Activated CD8-positive, alpha-beta memory T cell treated with anti-CD3 and anti-CD28 coated beads, Interleukin-2, amount 10 ng/mL, durations not matched to agents 7 days and 5 days (primary cell): Measurements from ENCODE around the gene PMIS2. TPM values are rescaled to one million over a fixed set of nuclear protein-coding genes. Genes with fewer than 3 reads are reported as not detected.
"Not testable (repeated sequence)": the region's sequence is repeated elsewhere in the genome, so short reads cannot be mapped to it uniquely, and the experiment has no call there.

Experiments
- ATAC-seq: fragments of 150-1000 bp; cut with Tn5 transposase; one replicate; pipeline ENCODE4 v1.10.0; 2021; ENCODE audit warnings: moderate library complexity
- CTCF ChIA-PET: fragments of 350-600 bp; sonication (Branson Sonifier 250); formaldehyde crosslinking; loops from one replicate; lab custom pipeline; 2021; ENCODE audit warnings: antibody characterized with exemption; lab: Charles Lee
- DNase-seq: peaks from one replicate; pipeline ENCODE4 v3.0.0-alpha.2; 2020
- H3K27ac Mint-ChIP-seq: one replicate; pipeline ENCODE4 v1.8.0; 2021; ENCODE audit warnings: mild to moderate bottlenecking, mixed read lengths
- H3K27me3 Mint-ChIP-seq: one replicate; pipeline ENCODE4 v1.8.0; 2021; ENCODE audit warnings: mixed read lengths
- H3K36me3 Mint-ChIP-seq: one replicate; pipeline ENCODE4 v1.8.0; 2021; ENCODE audit warnings: mild to moderate bottlenecking, mixed read lengths
- H3K4me1 Mint-ChIP-seq: one replicate; pipeline ENCODE4 v1.8.0; 2021; ENCODE audit warnings: mixed read lengths
- H3K4me3 Mint-ChIP-seq: one replicate; pipeline ENCODE4 v1.8.0; 2021; ENCODE audit warnings: mild to moderate bottlenecking, moderate library complexity, mixed read lengths
- H3K9me3 Mint-ChIP-seq: one replicate; pipeline ENCODE4 v1.8.0; 2022; ENCODE audit warnings: low read depth, mixed read lengths
- total RNA-seq, 2 experiments: library from RNA; stranded (reverse); gene quantifications; one replicate each; pipeline ENCODE4 v1.2.3, GENCODE V29; 2021

Gene PMIS2
- total RNA-seq, 2 experiments from 2014 or later: not detected

- no peak overlapping the region for H3K27ac Mint-ChIP-seq
- no peak for DNase-seq
- no peaks in the 10 kb centered on the region for H3K4me1 Mint-ChIP-seq
- CTCF ChIA-PET: no interaction called here
- peaks cover 16% of the 10 kb centered on the region for H3K27me3 Mint-ChIP-seq
- no peak overlapping the region for H3K4me3 Mint-ChIP-seq
- ATAC-seq: no peak
- H3K36me3 Mint-ChIP-seq: no peaks in the 10 kb centered on the region
- H3K9me3 Mint-ChIP-seq: peaks cover 18% of the 10 kb centered on the region
These were observed 7.3 kb upstream of the PMIS2 start for GRCh38 chr19:35578707-35579106.

- CTCF ChIA-PET: no interaction called here
- no peaks in the 10 kb centered on the region for H3K4me1 Mint-ChIP-seq
- H3K36me3 Mint-ChIP-seq: no peaks in the 10 kb centered on the region
- peaks cover 19% of the 10 kb centered on the region for H3K27me3 Mint-ChIP-seq
- no peak overlapping the region for H3K4me3 Mint-ChIP-seq
- no peaks in the 10 kb centered on the region for H3K9me3 Mint-ChIP-seq
- no peak overlapping the region for H3K27ac Mint-ChIP-seq
- no peak for ATAC-seq
- DNase-seq: no peak
These were observed 3.2 kb upstream of the PMIS2 start for GRCh38 chr19:35582760-35583159.

- no peak overlapping the region for H3K4me3 Mint-ChIP-seq
- no peaks in the 10 kb centered on the region for H3K9me3 Mint-ChIP-seq
- no peak for ATAC-seq
- H3K4me1 Mint-ChIP-seq: no peaks in the 10 kb centered on the region
- no peak overlapping the region for H3K27ac Mint-ChIP-seq
- DNase-seq: no peak
- H3K36me3 Mint-ChIP-seq: no peaks in the 10 kb centered on the region
- H3K27me3 Mint-ChIP-seq: peaks cover 19% of the 10 kb centered on the region
- CTCF ChIA-PET: no interaction called here
These were observed 1.3 kb downstream of the PMIS2 start for GRCh38 chr19:35587321-35587720.

- Mint-ChIP-seq H3K27ac (no peak overlapping the region), H3K36me3 (no peaks in the 10 kb centered on the region), H3K4me1 (no peaks in the 10 kb centered on the region), H3K9me3 (no peaks in the 10 kb centered on the region), H3K4me3 (no peak overlapping the region), H3K27me3 (peaks cover 10% of the 10 kb centered on the region)
- CTCF ChIA-PET: interaction anchor here (0.6 to 2.6 kb wide), 2 partner anchors 33 to 81 kb away, joined by 3 to 21 read pairs; no protein-coding TSS in a partner anchor
- DNase-seq (no peak), ATAC-seq (no peak)
These were observed 4.9 kb downstream of the PMIS2 start for GRCh38 chr19:35590875-35591274.

- Mint-ChIP-seq H3K27me3 (peaks cover 5% of the 10 kb centered on the region), H3K4me1 (peaks cover 7% of the 10 kb centered on the region), H3K4me3 (no peak overlapping the region), H3K27ac (no peak overlapping the region), H3K36me3 (no peaks in the 10 kb centered on the region), H3K9me3 (no peaks in the 10 kb centered on the region)
- no peak for DNase-seq
- CTCF ChIA-PET: interaction anchor here (0.7 to 2.6 kb wide), 8 partner anchors 14 to 90 kb away, joined by 3 to 21 read pairs (median 4); no protein-coding TSS in a partner anchor
- no peak for ATAC-seq
These were observed 6.3 kb downstream of the PMIS2 start for GRCh38 chr19:35592226-35592625.

GRCh38 chr19:35595026-35595425 lies 9.1 kb downstream of the PMIS2 start:
- DNase-seq, H3K4me3 Mint-ChIP-seq, H3K27ac Mint-ChIP-seq, H3K9me3 Mint-ChIP-seq, ATAC-seq, H3K36me3 Mint-ChIP-seq, H3K4me1 Mint-ChIP-seq: not testable (repeated sequence)
- CTCF ChIA-PET: interaction anchor here (0.6 to 1.6 kb wide), 2 partner anchors 47 to 98 kb away, joined by 3 to 4 read pairs; no protein-coding TSS in a partner anchor
- peaks cover 12% of the 10 kb centered on the region for H3K27me3 Mint-ChIP-seq

- H3K4me1 Mint-ChIP-seq: peaks cover 7% of the 10 kb centered on the region
- H3K4me3 Mint-ChIP-seq: no peak overlapping the region
- CTCF ChIA-PET: interaction anchor here (1.2 to 1.6 kb wide), 2 partner anchors 48 to 86 kb away, joined by 3 to 4 read pairs; no protein-coding TSS in a partner anchor
- DNase-seq: no peak
- no peak for ATAC-seq
- no peaks in the 10 kb centered on the region for H3K9me3 Mint-ChIP-seq
- H3K36me3 Mint-ChIP-seq: no peaks in the 10 kb centered on the region
- H3K27ac Mint-ChIP-seq: no peak overlapping the region
- H3K27me3 Mint-ChIP-seq: peaks cover 16% of the 10 kb centered on the region
These were observed 10.0 kb downstream of the PMIS2 start for GRCh38 chr19:35595928-35596327.

GRCh38 chr19:35596366-35596999 lies 10.5 kb downstream of the PMIS2 start:
- ATAC-seq: peak; percentile 77
- H3K4me3 Mint-ChIP-seq: no peak overlapping the region
- H3K27ac Mint-ChIP-seq: no peak overlapping the region

GRCh38 chr19:35601971-35602370 lies 16.0 kb downstream of the PMIS2 start:
- no peak overlapping the region for H3K27ac Mint-ChIP-seq
- peaks cover 16% of the 10 kb centered on the region for H3K27me3 Mint-ChIP-seq
- no peaks in the 10 kb centered on the region for H3K36me3 Mint-ChIP-seq
- H3K4me3 Mint-ChIP-seq: no peak overlapping the region
- DNase-seq (no peak), ATAC-seq (no peak)
- H3K9me3 Mint-ChIP-seq: no peaks in the 10 kb centered on the region
- H3K4me1 Mint-ChIP-seq: no peaks in the 10 kb centered on the region
- CTCF ChIA-PET: interaction anchor here (0.9 kb wide), 1 partner anchor 92 kb away, joined by 3 read pairs; no protein-coding TSS in a partner anchor

More at GRCh38 chr19:35596366-35596999, 10.5 kb downstream of the PMIS2 start:
- DNase-seq: no peak
- H3K4me1 Mint-ChIP-seq: peaks cover 7% of the 10 kb centered on the region
- CTCF ChIA-PET: interaction anchor here (0.7 to 1.6 kb wide), 4 partner anchors 48 to 224 kb away, joined by 3 to 4 read pairs (median 4); no protein-coding TSS in a partner anchor
- H3K9me3 Mint-ChIP-seq: no peaks in the 10 kb centered on the region
- H3K27me3 Mint-ChIP-seq: peaks cover 16% of the 10 kb centered on the region
- H3K36me3 Mint-ChIP-seq: no peaks in the 10 kb centered on the region

GRCh38 chr19:35604436-35604835 lies 18.5 kb downstream of the PMIS2 start:
- CTCF ChIA-PET, H3K9me3 Mint-ChIP-seq, H3K27me3 Mint-ChIP-seq, H3K4me1 Mint-ChIP-seq, H3K36me3 Mint-ChIP-seq, DNase-seq, H3K4me3 Mint-ChIP-seq, H3K27ac Mint-ChIP-seq, ATAC-seq: not testable (repeated sequence)

GRCh38 chr19:35607170-35607569 lies 21.2 kb downstream of the PMIS2 start:
- not testable (repeated sequence) for H3K27ac Mint-ChIP-seq, H3K27me3 Mint-ChIP-seq, DNase-seq, H3K9me3 Mint-ChIP-seq, H3K4me3 Mint-ChIP-seq, H3K36me3 Mint-ChIP-seq, ATAC-seq
- H3K4me1 Mint-ChIP-seq: peaks cover 23% of the 10 kb centered on the region
- CTCF ChIA-PET: interaction anchor here (0.6 to 1.0 kb wide), 2 partner anchors 26 to 98 kb away, joined by 3 to 4 read pairs; no protein-coding TSS in a partner anchor

- CTCF ChIA-PET: interaction anchor here (0.6 to 1.0 kb wide), 4 partner anchors 16 to 98 kb away, joined by 3 to 4 read pairs (median 4); no protein-coding TSS in a partner anchor
- Mint-ChIP-seq H3K4me3 (no peak overlapping the region), H3K27me3 (no peaks in the 10 kb centered on the region), H3K27ac (no peak overlapping the region), H3K36me3 (peaks cover 9% of the 10 kb centered on the region), H3K4me1 (peaks cover 26% of the 10 kb centered on the region), H3K9me3 (peaks cover 9% of the 10 kb centered on the region)
- ATAC-seq (no peak), DNase-seq (no peak)
These were observed 21.7 kb downstream of the PMIS2 start for GRCh38 chr19:35607661-35608060.

GRCh38 chr19:35608251-35608650 lies 22.3 kb downstream of the PMIS2 start:
- DNase-seq: no peak
- peaks cover 9% of the 10 kb centered on the region for H3K9me3 Mint-ChIP-seq
- H3K4me3 Mint-ChIP-seq: no peak overlapping the region
- peaks cover 9% of the 10 kb centered on the region for H3K36me3 Mint-ChIP-seq
- no peak for ATAC-seq
- CTCF ChIA-PET: interaction anchor here (0.7 to 1.0 kb wide), 2 partner anchors 16 to 37 kb away, joined by 3 to 4 read pairs; no protein-coding TSS in a partner anchor
- H3K27ac Mint-ChIP-seq: peak overlapping the region; percentile 16
- H3K4me1 Mint-ChIP-seq: peaks cover 30% of the 10 kb centered on the region
- H3K27me3 Mint-ChIP-seq: no peaks in the 10 kb centered on the region
